ENCODE results near the gene TP53BP2.

DNA sequence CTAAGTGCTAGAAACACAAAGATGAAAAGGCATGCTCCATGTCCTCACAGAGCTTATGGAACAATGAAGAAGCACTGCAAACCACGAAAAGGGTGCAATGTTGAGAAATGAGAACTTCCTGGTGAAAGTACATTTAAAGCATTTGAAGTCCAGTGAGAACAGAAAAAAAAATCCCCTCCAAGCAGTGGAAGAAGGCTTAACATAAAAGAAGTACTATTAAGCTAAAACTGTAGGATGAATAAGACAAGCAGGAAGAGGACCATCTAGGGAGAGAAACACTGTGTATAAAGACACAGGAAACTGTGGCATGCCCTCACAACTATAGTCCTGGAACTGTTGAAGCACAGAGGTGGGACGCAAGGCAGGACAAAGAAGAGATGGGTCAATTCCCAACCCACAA, 10.0 kb downstream of the TP53BP2 start:
- TF ChIP-seq, protein P1, sequence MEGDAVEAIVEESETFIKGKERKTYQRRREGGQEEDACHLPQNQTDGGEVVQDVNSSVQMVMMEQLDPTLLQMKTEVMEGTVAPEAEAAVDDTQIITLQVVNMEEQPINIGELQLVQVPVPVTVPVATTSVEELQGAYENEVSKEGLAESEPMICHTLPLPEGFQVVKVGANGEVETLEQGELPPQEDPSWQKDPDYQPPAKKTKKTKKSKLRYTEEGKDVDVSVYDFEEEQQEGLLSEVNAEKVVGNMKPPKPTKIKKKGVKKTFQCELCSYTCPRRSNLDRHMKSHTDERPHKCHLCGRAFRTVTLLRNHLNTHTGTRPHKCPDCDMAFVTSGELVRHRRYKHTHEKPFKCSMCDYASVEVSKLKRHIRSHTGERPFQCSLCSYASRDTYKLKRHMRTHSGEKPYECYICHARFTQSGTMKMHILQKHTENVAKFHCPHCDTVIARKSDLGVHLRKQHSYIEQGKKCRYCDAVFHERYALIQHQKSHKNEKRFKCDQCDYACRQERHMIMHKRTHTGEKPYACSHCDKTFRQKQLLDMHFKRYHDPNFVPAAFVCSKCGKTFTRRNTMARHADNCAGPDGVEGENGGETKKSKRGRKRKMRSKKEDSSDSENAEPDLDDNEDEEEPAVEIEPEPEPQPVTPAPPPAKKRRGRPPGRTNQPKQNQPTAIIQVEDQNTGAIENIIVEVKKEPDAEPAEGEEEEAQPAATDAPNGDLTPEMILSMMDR (IDR thresholded peaks at IDR 0.05) = no peak
- TF ChIP-seq POLR2A (IDR thresholded peaks at IDR 0.05) (no peak), EP300 (IDR thresholded peaks at IDR 0.05) (no peak)
